SHP77 treated with DMSO at 0.1 percent for 48 hours (cell line): ENCODE measurements around the gene NR1D2.
A peak's percentile ranks its signal among the peaks of the same experiment; 100 is the strongest.

ENCODE experiments used
- DNase-seq: peaks from one replicate; lab custom pipeline; 2025; lab: John Stamatoyannopoulos, UW

NR1D2 gene

GRCh38 chr3:23931597-23931996 lies 13.5 kb upstream of the NR1D2 start:
- DNase-seq, result no peak

- no peak for DNase-seq
Observed at GRCh38 chr3:23932571-23932970, 12.5 kb upstream of the NR1D2 start.

- DNase-seq, result no peak
Observed at GRCh38 chr3:23934253-23934652, 10.8 kb upstream of the NR1D2 start.

- DNase-seq, result no peak
Observed at GRCh38 chr3:23937296-23937695, 7.8 kb upstream of the NR1D2 start.

- DNase-seq, result no peak
Observed at GRCh38 chr3:23938688-23939087, 6.4 kb upstream of the NR1D2 start.

- DNase-seq, result no peak
Observed at GRCh38 chr3:23940775-23941174, 4.3 kb upstream of the NR1D2 start.

GRCh38 chr3:23941440-23941839 lies 3.6 kb upstream of the NR1D2 start:
- no peak for DNase-seq

- no peak for DNase-seq
Observed at GRCh38 chr3:23942546-23942945, 2.5 kb upstream of the NR1D2 start.

GRCh38 chr3:23944007-23944783 lies 891 bp upstream of the NR1D2 start:
- no peak for DNase-seq

GRCh38 chr3:23945663-23945912 lies 502 bp downstream of the NR1D2 start:
- no peak for DNase-seq

- peak; percentile 89 for DNase-seq
Observed at GRCh38 chr3:23945913-23946687, 1.0 kb downstream of the NR1D2 start.

- DNase-seq, result no peak
Observed at GRCh38 chr3:23948761-23949160, 3.7 kb downstream of the NR1D2 start.

GRCh38 chr3:23949784-23950183 lies 4.7 kb downstream of the NR1D2 start:
- DNase-seq, result no peak

GRCh38 chr3:23950293-23950692 lies 5.2 kb downstream of the NR1D2 start:
- no peak for DNase-seq

GRCh38 chr3:23952646-23953045 lies 7.6 kb downstream of the NR1D2 start:
- no peak for DNase-seq

- DNase-seq, result no peak
Observed at GRCh38 chr3:23953523-23953922, 8.4 kb downstream of the NR1D2 start.

GRCh38 chr3:23954144-23954543 lies 9.1 kb downstream of the NR1D2 start:
- no peak for DNase-seq

- no peak for DNase-seq
Observed at GRCh38 chr3:23956701-23957100, 11.6 kb downstream of the NR1D2 start.

GRCh38 chr3:23959135-23959900 lies 14.2 kb downstream of the NR1D2 start:
- no peak for DNase-seq

GRCh38 chr3:23960649-23961048 lies 15.6 kb downstream of the NR1D2 start:
- no peak for DNase-seq

GRCh38 chr3:23961066-23961465 lies 16.0 kb downstream of the NR1D2 start:
- DNase-seq, result no peak

GRCh38 chr3:23961913-23962312 lies 16.8 kb downstream of the NR1D2 start:
- DNase-seq, result no peak
